HG03460 (cell line): ENCODE measurements around the gene PTTG2.

Experiments used
- ATAC-seq: cut with Tn5 transposase; IDR thresholded peaks from one replicate; pipeline ENCODE4 v1.9.1; 2021; ENCODE audit not compliant: unreplicated experiment

The PTTG2 gene

DNA sequence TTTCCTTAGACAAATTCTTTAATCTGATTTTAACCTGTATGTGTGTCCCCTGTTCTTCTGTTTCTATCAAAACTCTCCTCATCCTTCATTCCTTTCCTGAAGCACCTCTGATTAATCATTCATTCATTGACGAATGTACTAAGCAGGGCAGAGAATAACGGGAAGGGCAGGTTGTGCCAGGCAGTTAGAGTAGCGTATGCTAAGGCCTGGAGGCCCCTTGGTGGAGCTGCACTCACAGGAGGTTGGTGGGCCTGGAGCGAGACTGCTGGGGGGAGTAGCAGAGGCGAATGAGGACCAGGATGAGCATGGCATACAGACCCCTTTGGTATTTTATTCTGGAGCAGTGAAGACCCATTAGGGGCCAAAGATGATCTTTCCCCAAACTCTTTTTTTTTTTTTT is 22.5 kb downstream of the PTTG2 start:
- ATAC-seq, result no peak

GRCh38 chr4:37983951-37984350 is 23.8 kb downstream of the PTTG2 start:
- no peak for ATAC-seq

DNA sequence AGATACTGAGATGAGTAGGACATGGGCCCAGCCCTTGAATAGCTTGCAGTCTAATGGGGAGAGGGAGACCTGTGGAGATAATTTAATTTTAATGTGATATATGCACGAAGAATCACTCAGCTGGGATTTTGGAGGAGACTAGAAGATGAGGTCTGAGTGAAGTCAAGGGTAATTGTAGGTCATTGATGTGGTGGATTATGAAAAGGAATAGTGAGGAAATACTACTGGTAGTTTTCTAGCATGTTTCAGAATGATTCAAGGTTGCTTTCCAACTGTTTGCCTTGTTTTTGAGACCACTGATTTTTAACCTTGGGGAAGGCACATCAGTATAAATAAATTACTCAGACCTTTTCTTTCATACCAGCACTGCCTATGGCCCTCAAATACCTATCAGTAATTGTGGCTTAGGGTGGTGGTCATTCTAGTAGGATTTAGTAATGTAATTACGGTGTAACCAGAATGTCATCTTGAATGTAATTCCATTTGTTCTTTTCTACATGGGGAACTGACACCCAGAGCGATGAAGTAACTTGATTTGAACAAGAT is 25.6 kb downstream of the PTTG2 start:
- ATAC-seq, result no peak

- no peak for ATAC-seq
Measured at GRCh38 chr4:37988670-37989069, 28.5 kb downstream of the PTTG2 start.

DNA sequence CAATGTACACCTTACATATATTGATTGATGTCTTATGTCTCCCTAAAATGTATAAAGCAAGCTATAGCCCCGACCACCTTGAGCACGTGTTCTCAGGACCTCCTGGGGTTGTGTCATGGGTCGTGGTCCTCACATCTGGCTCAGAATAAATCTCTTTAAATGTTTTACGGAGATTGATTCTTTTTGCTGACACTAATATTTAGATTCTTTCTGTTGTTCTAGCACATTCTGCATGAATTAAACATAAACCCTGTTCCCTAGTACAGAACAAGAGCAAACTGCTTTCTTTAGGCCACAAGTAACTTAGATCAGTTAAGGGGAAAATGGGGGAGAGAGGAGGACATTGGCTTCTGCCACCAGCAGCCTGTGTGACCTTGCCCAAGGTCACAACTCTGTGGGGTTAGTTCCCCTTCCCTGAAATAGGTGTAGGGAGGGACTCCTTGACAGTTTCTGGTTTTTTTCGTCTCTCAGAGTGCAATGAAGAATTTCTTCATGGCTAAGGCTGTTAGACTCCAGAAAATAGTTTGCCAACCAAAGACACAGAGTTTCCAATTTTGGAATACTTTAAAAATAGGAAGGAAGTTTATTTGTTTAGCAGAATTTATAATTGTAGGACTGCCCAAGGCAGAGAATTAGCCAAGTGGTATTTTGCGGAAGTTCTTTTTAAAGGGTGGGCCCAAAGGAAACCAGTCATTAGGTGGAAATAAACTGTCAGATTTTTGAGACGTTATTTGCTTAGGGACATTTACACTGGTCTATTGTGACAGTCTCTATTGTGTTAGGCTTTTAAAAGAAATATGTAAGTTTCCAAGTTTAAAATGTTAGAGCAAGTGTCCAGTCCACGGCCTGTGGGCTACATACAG is 29.4 kb downstream of the PTTG2 start:
- no peak for ATAC-seq

GRCh38 chr4:37990731-37991245 is 30.6 kb downstream of the PTTG2 start:
- ATAC-seq, result no peak

GRCh38 chr4:37991623-37992410 is 31.6 kb downstream of the PTTG2 start:
- ATAC-seq, result no peak

GRCh38 chr4:37993806-37994205 is 33.6 kb downstream of the PTTG2 start:
- no peak for ATAC-seq

DNA sequence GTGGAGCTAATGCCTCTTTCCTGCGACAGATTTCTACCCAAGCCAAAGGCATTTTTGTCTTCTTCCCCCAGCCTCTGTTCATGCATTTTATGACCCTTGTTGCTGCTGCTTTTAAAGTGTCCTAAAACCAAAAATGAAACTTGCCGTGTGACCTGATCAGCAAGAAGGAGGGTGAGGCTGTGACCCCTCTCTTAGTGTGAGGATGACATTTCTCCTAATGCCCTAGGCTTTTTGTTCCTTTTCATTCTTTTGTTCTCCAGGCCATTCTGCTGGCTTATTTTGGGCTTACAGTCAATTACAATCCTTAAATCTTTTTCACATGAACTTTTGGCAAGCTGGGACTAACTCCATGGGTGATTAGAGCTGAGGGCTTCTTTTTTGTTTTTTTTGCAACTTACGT is 34.4 kb downstream of the PTTG2 start:
- ATAC-seq, result peak; percentile 56

GRCh38 chr4:37995299-37995821 is 35.2 kb downstream of the PTTG2 start:
- no peak for ATAC-seq

GRCh38 chr4:37995981-37996775 is 36.0 kb downstream of the PTTG2 start:
- no peak for ATAC-seq

DNA sequence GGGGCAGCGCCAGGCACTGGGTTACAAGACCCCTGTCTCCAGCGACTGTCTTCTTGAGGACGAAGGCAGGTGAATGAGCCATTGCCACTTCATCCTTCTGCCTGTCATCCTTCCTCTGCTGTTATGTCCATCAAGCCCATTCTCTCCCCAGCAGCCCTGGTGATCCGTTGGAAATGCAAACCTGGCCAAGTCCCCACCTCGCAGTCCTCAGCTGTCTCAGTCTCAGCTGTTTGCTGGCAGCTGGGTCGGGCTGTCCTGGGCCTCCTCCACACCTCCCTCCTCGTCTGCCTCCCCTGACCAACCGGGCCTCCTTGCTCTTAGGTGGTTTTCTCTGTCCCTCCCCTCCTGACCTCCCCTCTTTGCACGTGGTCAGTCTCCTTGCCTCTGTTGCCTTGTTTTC is 38.0 kb downstream of the PTTG2 start:
- no peak for ATAC-seq

DNA sequence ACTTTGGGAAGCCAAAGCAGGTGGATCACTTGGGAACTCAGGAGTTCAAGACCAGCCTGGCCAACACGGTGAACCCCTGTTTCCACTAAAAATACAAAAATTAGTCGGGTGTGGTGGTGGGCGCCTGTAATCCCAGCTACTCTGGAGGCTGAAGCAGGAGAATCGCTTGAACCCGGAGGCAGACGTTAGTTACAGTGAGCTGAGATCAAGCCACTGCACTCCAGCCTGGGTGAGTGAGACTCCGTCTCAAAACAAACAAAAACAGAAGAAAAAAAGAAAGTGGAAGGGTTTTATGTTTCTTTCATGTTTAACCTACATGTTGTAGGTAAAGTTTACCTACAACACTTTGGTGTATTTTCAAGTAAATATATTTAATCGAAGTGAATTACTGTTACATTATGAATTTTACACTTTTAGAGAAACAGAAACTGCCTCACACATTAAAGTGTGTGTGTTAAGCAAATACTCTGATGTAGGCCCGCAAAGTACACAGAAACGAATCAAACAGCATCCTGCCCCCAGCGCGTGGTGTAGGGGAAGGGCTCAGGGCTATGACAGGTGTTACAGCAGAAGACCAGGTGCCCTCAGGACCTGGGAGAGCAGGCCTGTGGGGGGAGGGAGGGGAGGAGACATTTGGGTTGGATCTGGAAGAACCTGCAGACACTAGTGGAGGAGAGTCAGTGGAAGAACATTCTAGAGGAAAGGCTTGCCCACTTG is 39.0 kb downstream of the PTTG2 start:
- no peak for ATAC-seq

- no peak for ATAC-seq
Measured at GRCh38 chr4:37999965-38000364, 39.8 kb downstream of the PTTG2 start.

- ATAC-seq, result no peak
Measured at GRCh38 chr4:38001927-38002326, 41.7 kb downstream of the PTTG2 start.

- no peak for ATAC-seq
Measured at GRCh38 chr4:38002451-38003071, 42.4 kb downstream of the PTTG2 start.

- no peak for ATAC-seq
Measured at GRCh38 chr4:38003102-38003501, 42.9 kb downstream of the PTTG2 start.

DNA sequence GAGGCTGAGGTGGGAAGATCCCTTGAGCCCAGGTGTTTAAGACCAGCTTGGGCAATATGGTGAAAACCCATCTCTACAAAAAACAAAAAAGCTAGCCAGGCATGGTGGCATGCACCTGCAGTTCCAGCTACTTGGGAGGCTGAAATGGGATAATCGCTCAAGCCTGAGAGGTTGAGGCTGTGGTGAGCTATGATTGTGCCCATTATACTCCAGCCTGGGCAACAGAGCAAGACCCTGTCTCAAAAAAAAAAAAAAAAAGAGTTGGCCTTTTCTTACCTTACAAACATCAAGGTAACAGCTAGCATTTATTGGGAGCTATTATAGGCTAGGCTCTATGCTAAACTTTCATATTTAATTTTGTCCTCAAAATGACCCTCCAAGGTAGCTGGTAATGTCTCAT is 43.4 kb downstream of the PTTG2 start:
- ATAC-seq, result no peak

DNA sequence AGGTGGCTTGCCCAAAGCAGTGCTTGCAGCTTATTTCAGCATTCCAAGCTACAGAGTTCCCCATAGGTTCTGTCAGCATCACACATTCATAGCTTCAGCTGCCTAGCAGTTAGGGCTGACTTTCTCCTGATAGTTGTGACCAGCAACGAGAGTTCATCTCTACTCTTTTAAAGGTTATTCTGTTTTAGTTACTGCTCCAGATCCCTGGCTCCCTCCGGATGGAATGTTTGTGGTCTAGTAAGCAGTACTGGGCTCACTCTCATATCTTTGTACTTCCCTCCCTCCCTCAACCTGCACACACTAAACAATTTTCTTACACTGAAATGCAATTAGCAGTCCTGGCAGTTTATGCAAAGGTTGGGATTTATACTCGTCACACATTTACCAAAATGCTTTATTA is 43.9 kb downstream of the PTTG2 start:
- no peak for ATAC-seq

DNA sequence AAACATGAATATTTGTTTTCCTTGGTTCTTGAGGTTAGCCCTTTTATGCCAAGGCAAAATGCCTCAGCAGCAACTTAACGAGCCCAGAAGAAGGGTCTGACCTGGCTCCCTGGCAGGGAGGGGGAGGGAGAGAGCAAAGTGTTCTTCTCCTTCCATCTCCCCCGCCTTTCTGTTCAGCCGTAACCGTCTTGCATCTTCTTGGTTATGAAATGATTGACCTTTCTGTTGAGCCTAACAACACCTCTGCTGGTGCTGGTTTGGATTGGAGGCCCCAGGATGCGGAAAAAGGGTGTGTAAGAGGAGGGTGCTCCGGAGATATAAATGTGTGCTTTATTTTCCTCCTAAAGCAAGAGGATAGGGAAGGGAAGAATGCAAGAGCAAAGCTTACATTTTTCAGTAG is 44.7 kb downstream of the PTTG2 start:
- ATAC-seq, result no peak
